Measurements from ENCODE around the gene SMG1.

Gene SMG1

DNA sequence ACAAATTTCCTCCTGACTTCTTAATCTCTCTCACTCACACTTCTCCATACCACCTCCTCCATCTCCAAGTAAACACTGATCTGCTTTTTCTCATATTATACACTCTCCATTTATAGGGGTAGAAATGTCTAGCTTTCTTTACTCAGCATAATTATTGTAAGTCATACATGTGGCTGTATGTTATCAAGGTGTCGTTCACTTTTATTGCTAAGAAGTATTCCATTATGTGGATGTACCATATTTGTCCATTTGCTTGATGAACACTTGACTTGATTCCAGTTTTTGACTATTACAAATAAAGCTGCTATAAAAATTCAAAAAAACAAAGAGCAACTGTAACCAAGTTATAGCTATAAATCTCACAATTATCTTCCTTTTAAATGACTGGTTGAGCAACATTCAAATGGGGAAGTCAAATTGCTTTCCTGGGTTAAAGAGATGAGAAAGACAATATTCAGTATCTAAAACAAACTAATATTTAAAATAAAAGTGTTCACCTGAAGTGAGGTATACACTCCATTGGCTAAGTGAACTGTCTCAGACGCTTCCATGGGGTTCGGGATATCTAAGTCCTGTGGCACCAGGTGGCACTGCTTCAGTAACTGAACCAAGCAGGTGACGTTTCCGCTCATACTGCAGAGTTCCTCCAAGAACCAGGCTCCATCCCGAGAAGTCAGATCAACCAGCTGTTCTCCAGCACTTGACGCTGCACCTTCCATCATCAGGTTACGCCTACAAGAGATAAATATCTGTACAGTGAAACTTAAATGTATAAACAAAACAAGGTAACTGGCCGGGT is 92.3 kb downstream of the SMG1 start:
- Histone ChIP-seq H3K27ac (ENCODE audit: insufficient read depth, low read length, poor library complexity, severe bottlenecking) (no peak overlapping the region), H3K4me1 (ENCODE audit: control insufficient read depth, insufficient read depth, low read length, poor library complexity, severe bottlenecking) (no peaks in the 10 kb centered on the region), H3K4me3 (ENCODE audit: insufficient read depth, low read depth, low read length, poor library complexity, severe bottlenecking) (no peak overlapping the region), H3K9me3 (ENCODE audit: control insufficient read depth, low read length) (no peaks in the 10 kb centered on the region), H3K36me3 (ENCODE audit: control insufficient read depth, insufficient read depth, low read length) (peaks cover 77% of the 10 kb centered on the region), H3K27me3 (replicated peaks; ENCODE audit: control insufficient read depth, insufficient read depth, low read length, poor library complexity, severe bottlenecking) (no peaks in the 10 kb centered on the region)
- no peak for DNase-seq

DNA sequence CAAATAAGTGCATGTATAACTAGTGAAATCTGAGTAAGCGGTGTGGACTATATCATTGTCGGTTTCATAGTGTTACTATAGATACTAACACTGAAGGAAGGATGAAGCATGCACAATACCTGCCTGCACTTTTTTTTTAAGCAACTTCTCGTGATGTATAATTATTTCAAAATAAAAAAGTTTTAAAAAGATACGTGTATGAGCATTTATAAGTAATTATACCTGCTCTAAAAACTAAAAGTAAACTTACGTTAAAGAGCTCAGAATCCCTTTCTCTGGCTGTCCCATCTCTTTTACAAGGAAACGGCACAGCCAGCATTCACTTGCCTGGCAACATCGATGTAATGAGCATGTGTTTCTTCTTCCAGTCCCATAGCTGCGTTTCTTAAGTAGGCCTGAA is 93.6 kb downstream of the SMG1 start:
- Histone ChIP-seq H3K36me3 (ENCODE audit: control insufficient read depth, insufficient read depth, low read length) (peaks cover 77% of the 10 kb centered on the region), H3K4me3 (ENCODE audit: insufficient read depth, low read depth, low read length, poor library complexity, severe bottlenecking) (no peak overlapping the region), H3K27ac (ENCODE audit: insufficient read depth, low read length, poor library complexity, severe bottlenecking) (no peak overlapping the region), H3K4me1 (ENCODE audit: control insufficient read depth, insufficient read depth, low read length, poor library complexity, severe bottlenecking) (no peaks in the 10 kb centered on the region), H3K27me3 (replicated peaks; ENCODE audit: control insufficient read depth, insufficient read depth, low read length, poor library complexity, severe bottlenecking) (no peaks in the 10 kb centered on the region), H3K9me3 (ENCODE audit: control insufficient read depth, low read length) (no peaks in the 10 kb centered on the region)
- no peak for DNase-seq

DNA sequence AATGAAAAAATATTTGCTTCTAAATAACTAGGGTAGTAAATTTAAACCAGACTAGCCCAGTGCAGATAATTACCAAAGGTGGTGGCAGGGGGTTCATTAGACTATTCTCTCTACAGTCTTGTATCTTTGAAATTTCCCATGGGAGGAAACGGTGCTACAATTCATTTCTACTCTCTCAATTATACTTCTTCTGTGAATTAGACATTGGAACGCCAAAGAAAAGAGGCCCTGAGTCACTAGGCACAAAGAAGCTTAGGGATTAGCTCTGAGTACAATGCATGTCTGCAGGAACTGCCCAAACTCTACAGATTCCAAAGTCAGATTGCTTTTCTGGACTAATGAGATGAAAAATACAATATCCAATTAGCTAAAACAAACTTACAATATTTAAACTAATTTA is 94.2 kb downstream of the SMG1 start:
- no peak for DNase-seq
- H3K9me3 ChIP-seq (ENCODE audit: control insufficient read depth, low read length): no peaks in the 10 kb centered on the region
- peaks cover 71% of the 10 kb centered on the region for H3K36me3 ChIP-seq (ENCODE audit: control insufficient read depth, insufficient read depth, low read length)
- H3K27me3 ChIP-seq (replicated peaks; ENCODE audit: control insufficient read depth, insufficient read depth, low read length, poor library complexity, severe bottlenecking): no peaks in the 10 kb centered on the region
- no peak overlapping the region for H3K4me3 ChIP-seq (ENCODE audit: insufficient read depth, low read depth, low read length, poor library complexity, severe bottlenecking)
- no peak overlapping the region for H3K27ac ChIP-seq (ENCODE audit: insufficient read depth, low read length, poor library complexity, severe bottlenecking)
- no peaks in the 10 kb centered on the region for H3K4me1 ChIP-seq (ENCODE audit: control insufficient read depth, insufficient read depth, low read length, poor library complexity, severe bottlenecking)

- Histone ChIP-seq H3K4me3 (ENCODE audit: insufficient read depth, low read depth, low read length, poor library complexity, severe bottlenecking) (no peak overlapping the region), H3K27me3 (replicated peaks; ENCODE audit: control insufficient read depth, insufficient read depth, low read length, poor library complexity, severe bottlenecking) (no peaks in the 10 kb centered on the region), H3K4me1 (ENCODE audit: control insufficient read depth, insufficient read depth, low read length, poor library complexity, severe bottlenecking) (no peaks in the 10 kb centered on the region), H3K9me3 (ENCODE audit: control insufficient read depth, low read length) (no peaks in the 10 kb centered on the region), H3K36me3 (ENCODE audit: control insufficient read depth, insufficient read depth, low read length) (peaks cover 46% of the 10 kb centered on the region), H3K27ac (ENCODE audit: insufficient read depth, low read length, poor library complexity, severe bottlenecking) (no peak overlapping the region)
- DNase-seq: no peak
These were observed 97.0 kb downstream of the SMG1 start for GRCh38 chr16:18829251-18829650.

DNA sequence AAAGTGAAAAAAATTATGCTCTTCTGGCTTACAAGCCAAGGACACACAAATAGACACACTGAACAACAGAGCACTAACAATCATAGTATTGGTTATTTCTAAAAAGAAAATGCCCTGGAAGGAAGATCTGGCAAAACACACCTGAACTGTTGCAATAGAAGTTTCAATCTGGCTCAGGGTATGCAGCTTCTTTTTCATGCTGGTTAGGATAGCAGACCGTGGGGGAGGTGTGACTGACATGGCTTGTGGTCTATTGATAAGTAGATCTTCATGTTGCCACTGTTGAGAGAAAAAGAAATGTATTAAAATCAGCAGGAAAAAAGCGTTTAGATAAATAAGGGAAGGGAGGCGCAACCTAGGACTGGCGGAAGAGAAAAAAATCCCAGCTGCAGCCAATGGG is 98.3 kb downstream of the SMG1 start:
- peaks cover 36% of the 10 kb centered on the region for H3K36me3 ChIP-seq (ENCODE audit: control insufficient read depth, insufficient read depth, low read length)
- DNase-seq: no peak
- H3K9me3 ChIP-seq (ENCODE audit: control insufficient read depth, low read length): no peaks in the 10 kb centered on the region
- no peaks in the 10 kb centered on the region for H3K27me3 ChIP-seq (replicated peaks; ENCODE audit: control insufficient read depth, insufficient read depth, low read length, poor library complexity, severe bottlenecking)
- no peak overlapping the region for H3K4me3 ChIP-seq (ENCODE audit: insufficient read depth, low read depth, low read length, poor library complexity, severe bottlenecking)
- H3K4me1 ChIP-seq (ENCODE audit: control insufficient read depth, insufficient read depth, low read length, poor library complexity, severe bottlenecking): no peaks in the 10 kb centered on the region
- H3K27ac ChIP-seq (ENCODE audit: insufficient read depth, low read length, poor library complexity, severe bottlenecking): no peak overlapping the region

GRCh38 chr16:18816286-18816685 is 109.9 kb downstream of the SMG1 start:
- Histone ChIP-seq H3K27me3 (replicated peaks; ENCODE audit: control insufficient read depth, insufficient read depth, low read length, poor library complexity, severe bottlenecking) (no peaks in the 10 kb centered on the region), H3K36me3 (ENCODE audit: control insufficient read depth, insufficient read depth, low read length) (peaks cover 58% of the 10 kb centered on the region), H3K9me3 (ENCODE audit: control insufficient read depth, low read length) (no peaks in the 10 kb centered on the region), H3K27ac (ENCODE audit: insufficient read depth, low read length, poor library complexity, severe bottlenecking) (no peak overlapping the region), H3K4me1 (ENCODE audit: control insufficient read depth, insufficient read depth, low read length, poor library complexity, severe bottlenecking) (peaks cover 4% of the 10 kb centered on the region), H3K4me3 (ENCODE audit: insufficient read depth, low read depth, low read length, poor library complexity, severe bottlenecking) (no peak overlapping the region)
- DNase-seq: no peak

GRCh38 chr16:18811925-18812324 is 114.3 kb downstream of the SMG1 start:
- Histone ChIP-seq H3K36me3 (ENCODE audit: control insufficient read depth, insufficient read depth, low read length) (peaks cover 77% of the 10 kb centered on the region), H3K4me3 (ENCODE audit: insufficient read depth, low read depth, low read length, poor library complexity, severe bottlenecking) (no peak overlapping the region)

GRCh38 chr16:18809165-18809564 is 117.0 kb downstream of the SMG1 start:
- Histone ChIP-seq H3K4me1 (ENCODE audit: control insufficient read depth, insufficient read depth, low read length, poor library complexity, severe bottlenecking) (no peaks in the 10 kb centered on the region), H3K9me3 (ENCODE audit: control insufficient read depth, low read length) (no peaks in the 10 kb centered on the region), H3K27ac (ENCODE audit: insufficient read depth, low read length, poor library complexity, severe bottlenecking) (no peak overlapping the region), H3K4me3 (ENCODE audit: insufficient read depth, low read depth, low read length, poor library complexity, severe bottlenecking) (no peak overlapping the region), H3K36me3 (ENCODE audit: control insufficient read depth, insufficient read depth, low read length) (peaks cover 54% of the 10 kb centered on the region), H3K27me3 (replicated peaks; ENCODE audit: control insufficient read depth, insufficient read depth, low read length, poor library complexity, severe bottlenecking) (no peaks in the 10 kb centered on the region)
- no peak for DNase-seq

More at GRCh38 chr16:18811925-18812324, 114.3 kb downstream of the SMG1 start:
- Histone ChIP-seq H3K27ac (ENCODE audit: insufficient read depth, low read length, poor library complexity, severe bottlenecking) (no peak overlapping the region), H3K4me1 (ENCODE audit: control insufficient read depth, insufficient read depth, low read length, poor library complexity, severe bottlenecking) (no peaks in the 10 kb centered on the region), H3K27me3 (replicated peaks; ENCODE audit: control insufficient read depth, insufficient read depth, low read length, poor library complexity, severe bottlenecking) (no peaks in the 10 kb centered on the region), H3K9me3 (ENCODE audit: control insufficient read depth, low read length) (no peaks in the 10 kb centered on the region)
- DNase-seq: no peak

GRCh38 chr16:18805257-18805773 is 120.9 kb downstream of the SMG1 start:
- Histone ChIP-seq H3K27me3 (replicated peaks; ENCODE audit: control insufficient read depth, insufficient read depth, low read length, poor library complexity, severe bottlenecking) (no peaks in the 10 kb centered on the region), H3K4me3 (ENCODE audit: insufficient read depth, low read depth, low read length, poor library complexity, severe bottlenecking) (no peak overlapping the region), H3K4me1 (ENCODE audit: control insufficient read depth, insufficient read depth, low read length, poor library complexity, severe bottlenecking) (peaks cover 1% of the 10 kb centered on the region), H3K9me3 (ENCODE audit: control insufficient read depth, low read length) (no peaks in the 10 kb centered on the region), H3K36me3 (ENCODE audit: control insufficient read depth, insufficient read depth, low read length) (peaks cover 32% of the 10 kb centered on the region), H3K27ac (ENCODE audit: insufficient read depth, low read length, poor library complexity, severe bottlenecking) (no peak overlapping the region)
- no peak for DNase-seq

DNA sequence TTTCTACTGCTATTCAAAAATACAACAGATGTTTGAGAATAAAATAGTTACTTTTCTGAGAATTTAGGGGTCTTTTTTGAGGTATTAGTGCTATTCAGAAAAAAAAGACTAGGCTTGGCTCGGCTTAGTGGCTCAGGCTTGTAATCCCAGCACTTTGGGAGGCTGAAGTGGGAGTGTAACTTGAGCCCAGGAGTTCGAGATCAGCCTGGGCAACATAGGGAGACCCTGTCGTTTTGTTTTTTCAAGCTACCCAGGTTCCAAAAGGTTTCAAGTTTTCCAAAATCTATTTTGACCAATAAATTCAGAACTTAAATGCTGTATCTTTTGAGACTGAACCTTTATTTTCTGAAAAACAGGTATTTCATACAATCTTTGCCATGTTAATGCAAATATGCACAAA is 121.7 kb downstream of the SMG1 start:
- Histone ChIP-seq H3K4me1 (ENCODE audit: control insufficient read depth, insufficient read depth, low read length, poor library complexity, severe bottlenecking) (peaks cover 9% of the 10 kb centered on the region), H3K36me3 (ENCODE audit: control insufficient read depth, insufficient read depth, low read length) (peaks cover 24% of the 10 kb centered on the region), H3K27me3 (replicated peaks; ENCODE audit: control insufficient read depth, insufficient read depth, low read length, poor library complexity, severe bottlenecking) (no peaks in the 10 kb centered on the region), H3K4me3 (ENCODE audit: insufficient read depth, low read depth, low read length, poor library complexity, severe bottlenecking) (no peak overlapping the region), H3K9me3 (ENCODE audit: control insufficient read depth, low read length) (no peaks in the 10 kb centered on the region), H3K27ac (ENCODE audit: insufficient read depth, low read length, poor library complexity, severe bottlenecking) (no peak overlapping the region)
- DNase-seq: no peak
